Testis (tissue), 2 donors: ENCODE results near the gene MAP2.

Experiments used
- CTCF ChIP-seq, 3 experiments: fragments of 450-650 bp in 2 of 3; fragments of 200-600 bp in 1 of 3; sonication (generic) in 1 of 3; IDR thresholded peaks; one replicate each; pipeline ENCODE4 v1.5.1; 2016 to 2019; ENCODE audit warnings: antibody characterized with exemption in 3 of 3, mild to moderate bottlenecking in 2 of 3, moderate library complexity in 1 of 3
- POLR2A ChIP-seq: fragments of 450-650 bp; IDR thresholded peaks from one replicate; pipeline ENCODE4 v1.6.1; 2017; ENCODE audit warnings: antibody characterized with exemption, mild to moderate bottlenecking, moderate library complexity

DNA sequence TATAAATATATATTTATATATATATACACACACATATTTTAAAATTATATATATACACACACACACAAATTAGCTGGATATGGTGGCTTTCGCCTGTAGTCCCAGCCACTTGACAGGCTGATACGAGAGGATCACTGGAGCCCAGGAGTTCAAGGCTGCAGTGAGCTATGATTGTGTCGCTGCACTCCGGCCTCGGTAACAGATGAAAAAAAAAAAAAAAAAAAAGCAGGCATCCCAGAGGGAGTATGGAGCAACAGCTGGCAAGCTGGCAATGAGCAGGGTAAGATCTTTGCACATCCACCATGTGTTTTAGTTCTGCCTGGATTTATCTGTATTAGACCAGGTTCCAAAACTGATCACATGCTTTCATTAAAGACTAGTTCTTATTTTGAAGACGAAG is 170.1 kb downstream of the MAP2 start:
- TF ChIP-seq CTCF (IDR thresholded peaks at IDR 0.05) (no peak), POLR2A (no peak)
